AG20443 (cell line): ENCODE results near the gene TTC22.

Source experiments
- DNase-seq: peaks from one replicate; pipeline ENCODE4 v3.0.0; 2012; ENCODE audit warnings: low spot score, mixed read lengths

The TTC22 gene

GRCh38 chr1:54834007-54834541 lies 33.0 kb upstream of the TTC22 start:
- no peak for DNase-seq

DNA sequence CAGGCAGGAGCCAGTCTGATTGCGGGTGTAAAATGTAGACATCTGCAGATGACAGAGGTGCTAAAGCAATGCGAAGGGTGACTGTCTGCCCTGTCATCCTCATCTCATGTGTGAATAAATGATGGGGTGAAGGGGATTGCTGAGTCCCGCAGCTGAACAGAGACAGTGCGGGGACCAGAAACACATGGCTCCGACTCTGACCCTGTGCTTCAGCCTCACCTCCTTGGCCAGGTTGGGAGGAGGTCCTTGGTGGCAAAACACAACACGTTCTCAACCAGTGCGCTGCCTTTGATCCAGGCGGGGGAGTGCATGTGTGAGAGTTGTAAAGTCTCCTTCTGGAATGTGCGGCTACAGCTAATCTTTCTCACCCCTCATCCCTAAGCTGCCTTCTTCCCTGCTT lies 32.0 kb upstream of the TTC22 start:
- no peak for DNase-seq

GRCh38 chr1:54826226-54826816 lies 25.2 kb upstream of the TTC22 start:
- DNase-seq = no peak

GRCh38 chr1:54825696-54826095 lies 24.6 kb upstream of the TTC22 start:
- no peak for DNase-seq

DNA sequence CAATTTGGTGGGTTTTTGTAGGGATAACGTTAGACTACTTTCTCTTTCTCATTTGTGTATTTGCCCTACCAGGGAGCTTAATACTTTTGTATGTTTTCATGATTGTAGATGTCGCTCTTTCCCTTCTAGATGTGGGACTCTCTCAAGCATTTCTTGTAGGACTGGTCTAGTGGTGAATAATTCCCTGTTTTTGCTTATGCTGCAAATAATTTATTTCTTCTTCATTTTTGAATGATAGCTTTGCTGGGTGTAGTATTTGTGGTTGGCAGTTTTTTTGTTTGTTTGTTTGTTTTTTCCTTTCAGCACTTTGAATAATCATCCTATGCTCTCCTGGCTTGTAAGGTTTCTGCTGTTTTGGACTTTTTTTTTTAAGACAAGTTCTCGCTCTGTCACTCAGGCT lies 22.5 kb upstream of the TTC22 start:
- DNase-seq = no peak

DNA sequence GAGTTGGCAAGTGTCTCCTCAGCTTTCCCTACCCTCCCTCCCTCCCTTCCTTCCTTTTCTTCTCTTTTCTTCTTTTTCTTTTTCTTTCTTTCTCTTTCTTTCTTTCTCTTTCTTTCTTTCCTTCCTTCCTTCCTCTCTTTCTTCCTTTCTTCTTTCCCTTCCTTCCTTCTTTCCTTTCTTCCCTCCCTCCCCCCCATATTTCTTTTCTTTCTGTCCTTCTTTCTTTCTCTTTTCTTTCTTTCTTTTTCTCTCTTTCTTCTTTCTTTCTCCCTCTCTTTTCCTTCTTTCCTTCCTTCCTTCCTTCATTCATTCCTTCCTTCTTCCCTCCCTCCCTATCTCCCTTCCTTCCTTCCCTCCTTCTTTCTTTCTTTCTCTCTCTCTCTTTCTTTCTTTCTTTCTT lies 18.6 kb upstream of the TTC22 start:
- DNase-seq = no peak

DNA sequence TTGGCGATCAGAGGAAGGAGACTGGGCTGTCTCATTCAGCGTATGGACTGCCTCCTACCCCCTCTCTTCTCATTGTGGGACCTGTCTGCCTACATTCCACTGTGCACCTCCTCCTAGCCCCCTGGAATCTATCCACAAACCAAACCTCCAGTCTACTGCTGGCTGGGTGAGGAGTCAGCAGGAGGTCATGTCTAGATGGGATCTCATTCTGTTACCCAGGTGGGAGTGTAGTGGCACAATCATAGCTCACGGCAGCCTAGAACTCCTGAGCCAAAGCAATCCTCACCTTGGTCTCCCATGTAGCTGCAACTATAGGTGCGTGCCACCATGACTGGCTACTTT lies 18.0 kb upstream of the TTC22 start:
- DNase-seq = no peak

DNA sequence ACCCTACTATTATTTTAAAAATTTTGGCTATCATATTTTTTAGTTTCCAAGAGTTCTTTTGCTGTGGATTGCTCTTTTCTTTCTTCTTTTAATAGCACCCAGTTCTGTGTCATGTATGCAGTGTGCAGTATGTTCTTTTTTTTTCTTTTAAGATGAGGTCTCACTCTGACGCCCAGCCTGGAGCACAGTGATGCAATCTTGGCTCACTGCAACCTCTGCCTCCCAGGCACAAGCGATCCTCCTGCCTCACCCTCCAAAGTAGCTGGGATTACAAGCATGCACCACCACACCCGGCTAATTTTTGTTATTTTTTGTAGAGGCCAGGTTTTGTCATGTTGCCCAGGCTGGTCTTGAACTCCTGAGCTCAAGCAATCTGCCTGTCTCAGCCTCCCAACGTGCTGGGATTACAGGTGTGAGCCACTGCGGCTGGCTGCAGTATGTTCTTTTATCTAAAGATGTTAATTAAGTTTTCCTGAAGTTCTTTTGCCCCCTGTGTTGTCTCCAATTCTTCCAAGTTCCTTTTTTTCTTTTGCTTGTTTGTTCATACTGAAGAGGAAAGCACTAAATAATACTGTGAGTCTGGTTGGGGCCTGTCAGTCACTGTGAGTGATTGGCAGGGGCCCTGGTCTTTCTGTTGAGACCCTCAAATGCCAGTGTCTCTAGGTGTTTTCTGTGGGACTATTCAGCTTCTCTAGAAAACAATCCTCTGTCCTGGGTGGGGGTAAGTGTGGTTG lies 17.5 kb upstream of the TTC22 start:
- DNase-seq = no peak

GRCh38 chr1:54816951-54817350 lies 15.8 kb upstream of the TTC22 start:
- DNase-seq = no peak

DNA sequence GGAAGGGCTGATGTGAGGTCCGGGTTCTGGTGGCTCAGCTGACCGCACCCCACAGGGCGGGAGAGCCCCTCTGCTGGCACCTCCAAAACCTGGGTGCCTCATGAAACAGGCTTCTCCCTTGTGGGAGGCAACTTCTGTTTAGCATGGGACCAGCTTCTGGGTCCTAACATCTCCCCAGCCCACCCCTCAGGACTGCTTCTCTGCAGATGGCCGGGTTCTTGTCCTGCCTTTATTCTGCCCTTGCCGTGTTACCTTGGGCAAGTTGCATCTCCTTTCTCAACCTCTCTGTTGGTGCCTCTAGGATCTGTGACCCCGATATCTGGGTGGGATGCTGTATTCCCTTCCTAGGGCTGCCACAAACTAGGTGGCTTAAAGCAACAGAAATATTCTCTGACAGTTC lies 15.0 kb upstream of the TTC22 start:
- no peak for DNase-seq

- no peak for DNase-seq
Measured at GRCh38 chr1:54815086-54815876, 14.2 kb upstream of the TTC22 start.

DNA sequence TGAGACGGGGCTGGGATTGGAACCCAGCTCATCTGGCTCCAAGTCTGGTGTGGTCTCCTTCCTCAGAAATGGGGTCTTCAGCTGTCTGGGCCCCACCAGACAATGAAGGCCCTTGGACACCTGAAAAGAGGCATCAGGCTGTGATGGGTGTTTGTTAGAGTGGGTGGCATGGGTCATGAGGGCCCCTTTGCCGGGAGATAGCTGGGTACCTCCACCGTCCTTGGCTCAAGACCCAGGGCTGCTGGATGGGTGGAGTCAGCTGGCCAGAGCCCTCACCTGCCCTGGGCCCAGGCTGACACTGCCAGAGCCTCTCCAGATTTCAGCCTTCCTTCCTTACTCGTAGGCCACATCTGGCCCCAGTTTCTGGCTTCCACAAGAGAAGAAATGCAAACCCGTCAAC lies 13.4 kb upstream of the TTC22 start:
- no peak for DNase-seq

- no peak for DNase-seq
Measured at GRCh38 chr1:54814126-54814498, 13.0 kb upstream of the TTC22 start.

GRCh38 chr1:54813485-54814125 lies 12.5 kb upstream of the TTC22 start:
- no peak for DNase-seq

- DNase-seq = no peak
Measured at GRCh38 chr1:54812801-54813484, 11.8 kb upstream of the TTC22 start.

DNA sequence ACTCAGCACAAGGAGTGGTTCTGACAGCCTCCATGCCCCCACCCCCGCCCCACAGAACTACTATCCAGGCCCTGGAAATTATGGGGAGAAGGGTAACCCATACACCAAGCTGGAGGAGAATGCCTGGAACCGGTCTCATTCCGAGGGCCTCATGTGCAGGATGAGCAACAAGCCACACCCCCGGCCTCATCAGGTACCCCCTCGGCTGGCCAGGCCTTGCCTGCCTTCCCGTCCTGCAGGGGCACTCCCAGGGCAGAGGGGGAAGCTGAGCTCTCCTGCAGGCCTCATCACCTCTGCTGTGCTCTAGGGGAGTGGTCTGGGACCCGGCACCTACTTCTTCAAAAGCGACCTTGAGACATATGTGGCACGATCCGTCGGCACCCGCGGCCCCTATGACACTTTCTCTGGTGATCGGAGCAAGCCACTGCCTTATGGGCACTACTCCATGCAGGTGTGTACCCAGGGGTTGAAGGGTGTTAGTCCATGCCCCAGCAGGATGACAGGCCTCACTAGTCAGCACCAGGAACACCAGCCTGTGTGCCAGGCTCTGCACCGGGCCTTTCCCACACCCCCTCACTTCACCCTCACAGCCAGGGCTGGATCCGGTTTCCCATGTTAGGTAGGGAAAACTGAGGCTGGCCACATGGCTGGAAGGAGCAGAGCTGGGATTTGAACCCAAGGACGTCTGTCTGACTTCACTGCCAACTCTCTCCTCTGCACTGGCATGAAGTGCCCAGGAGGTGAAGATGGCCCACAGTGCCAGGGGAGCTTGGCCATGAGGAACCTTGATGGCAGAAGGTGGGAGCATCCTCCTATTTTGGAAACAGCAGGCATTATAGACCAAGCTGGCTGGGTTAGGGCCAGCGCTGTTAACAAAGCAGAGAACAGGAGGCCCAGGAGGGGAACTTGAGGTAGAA lies 10.9 kb upstream of the TTC22 start:
- DNase-seq = no peak

DNA sequence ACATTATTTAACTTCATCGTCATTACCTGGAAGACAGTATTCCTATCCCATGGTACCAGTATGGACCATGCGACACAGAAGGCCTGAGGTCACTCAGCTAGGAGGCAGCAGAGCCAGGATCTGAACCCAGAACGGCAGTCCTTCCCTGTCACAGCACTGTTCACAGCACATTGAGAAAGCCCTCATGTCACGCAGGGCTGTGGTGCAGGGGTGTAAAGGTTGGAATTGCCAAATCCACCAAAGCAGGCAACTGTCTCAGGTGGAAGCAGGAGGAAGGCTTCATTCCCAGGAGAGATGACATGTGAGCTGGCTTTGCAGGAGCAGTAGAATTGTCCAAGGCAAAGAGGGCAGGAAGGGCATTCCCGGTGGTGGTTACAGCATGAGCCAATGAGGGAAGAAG lies 9.9 kb upstream of the TTC22 start:
- no peak for DNase-seq

DNA sequence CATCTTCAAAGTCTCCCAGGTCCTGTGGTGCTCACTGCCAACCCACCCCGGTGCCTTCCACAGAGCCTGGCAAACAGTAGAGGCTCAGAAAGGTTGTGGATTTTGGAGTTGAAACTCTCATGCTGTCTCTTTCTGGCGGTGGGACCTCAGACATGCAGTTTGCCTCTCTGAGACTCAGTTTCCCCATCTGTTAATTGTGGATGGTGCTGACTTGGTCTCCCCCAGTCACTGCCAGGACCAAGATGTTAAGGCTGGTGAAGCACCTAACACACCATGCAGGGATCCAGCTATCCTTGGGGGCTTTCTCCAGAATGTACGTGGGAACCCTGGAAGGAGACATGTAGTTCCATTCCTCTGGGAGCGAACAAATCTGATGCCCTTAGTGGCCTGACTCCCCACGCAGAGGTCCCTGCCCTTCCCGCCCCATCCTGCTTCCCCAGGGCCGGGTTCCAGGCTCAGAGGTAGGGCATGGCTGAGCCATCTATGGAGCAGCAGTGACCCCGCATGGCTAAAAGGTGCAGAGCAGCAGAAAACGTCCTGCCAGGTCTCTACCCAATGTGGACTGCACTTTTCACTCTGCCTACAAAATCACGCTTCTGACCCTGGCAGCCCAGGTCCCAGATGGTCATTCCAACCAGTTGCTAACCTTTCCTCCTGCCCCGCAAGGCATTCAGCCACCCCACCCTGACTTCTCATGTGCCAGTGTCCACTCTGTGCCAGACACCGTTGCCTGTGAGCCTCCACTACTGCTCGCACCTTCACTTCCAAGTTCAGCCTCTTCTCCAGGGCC lies 9.2 kb upstream of the TTC22 start:
- peak; percentile 91 for DNase-seq

GRCh38 chr1:54809496-54810074 lies 8.5 kb upstream of the TTC22 start:
- DNase-seq = no peak
